ENCODE results near the gene PPP1R14B. TPM values are rescaled to one million over a fixed set of nuclear protein-coding genes. Genes with fewer than 3 reads are reported as not detected.

Gene PPP1R14B
- total and polyA plus RNA-seq, 2 of the 13 experiments (the other 11 are each of a cell fraction or from before 2014, with no cell fraction given), result 110 to 148 TPM

DNA sequence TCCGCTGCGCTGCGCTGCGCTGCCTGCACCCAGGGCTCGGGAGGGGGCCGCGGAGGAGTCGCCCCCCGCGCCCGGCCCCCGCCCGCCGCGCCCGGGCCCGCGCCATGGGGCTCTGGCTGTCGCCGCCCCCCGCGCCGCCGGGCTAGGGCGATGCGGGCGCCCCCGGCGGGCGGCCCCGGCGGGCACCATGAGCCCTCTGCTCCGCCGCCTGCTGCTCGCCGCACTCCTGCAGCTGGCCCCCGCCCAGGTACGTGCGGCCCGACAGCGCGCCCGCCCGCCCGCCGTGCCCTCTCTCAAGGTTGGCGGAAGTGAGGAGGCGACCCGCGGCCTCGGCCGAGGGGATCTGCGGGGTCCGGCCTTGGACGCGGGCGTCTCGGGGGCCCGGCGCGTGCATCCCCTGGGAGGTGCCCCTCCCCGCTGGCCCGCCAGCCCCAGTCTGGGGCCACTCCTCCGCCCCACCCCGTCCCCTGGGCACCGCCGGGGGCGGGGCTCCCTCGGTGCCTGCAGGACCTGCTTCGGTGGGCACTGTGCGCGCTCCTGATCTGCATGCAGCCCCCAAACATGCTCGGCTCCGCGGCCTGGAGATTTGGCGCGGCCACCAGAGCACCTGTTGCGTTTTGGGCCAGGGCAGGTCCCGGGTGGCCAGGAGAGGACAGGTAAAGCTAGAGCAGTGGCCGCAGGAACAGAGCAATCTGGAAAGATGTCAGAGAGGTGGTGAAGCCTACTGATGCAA, 11.9 kb downstream of the PPP1R14B start (continued):
- TF ChIP-seq NR2F6 (IDR thresholded peaks at IDR 0.05), result no peak
- no peak for TF ChIP-seq NR2F6 (CRISPR knock-in tag; IDR thresholded peaks at IDR 0.05)
- TF ChIP-seq ZNF589 (CRISPR knock-in tag; conservative IDR thresholded peaks at IDR 0.05), result no peak
- no peak for TF ChIP-seq ISX (CRISPR knock-in tag; conservative IDR thresholded peaks at IDR 0.05)
- TF ChIP-seq ZNF558 (CRISPR knock-in tag; IDR thresholded peaks at IDR 0.05; ENCODE audit: borderline replicate concordance), result no peak
- no peak for TF ChIP-seq MYNN (CRISPR knock-in tag; IDR thresholded peaks at IDR 0.05; ENCODE audit: low read depth)
- TF ChIP-seq ZNF547 (CRISPR knock-in tag; IDR thresholded peaks at IDR 0.05), result no peak; the same call in 1 of the 2 replicates
- TF ChIP-seq ZNF766 (CRISPR knock-in tag; IDR thresholded peaks at IDR 0.05; ENCODE audit: borderline replicate concordance), result no peak
- TF ChIP-seq, protein P1, sequence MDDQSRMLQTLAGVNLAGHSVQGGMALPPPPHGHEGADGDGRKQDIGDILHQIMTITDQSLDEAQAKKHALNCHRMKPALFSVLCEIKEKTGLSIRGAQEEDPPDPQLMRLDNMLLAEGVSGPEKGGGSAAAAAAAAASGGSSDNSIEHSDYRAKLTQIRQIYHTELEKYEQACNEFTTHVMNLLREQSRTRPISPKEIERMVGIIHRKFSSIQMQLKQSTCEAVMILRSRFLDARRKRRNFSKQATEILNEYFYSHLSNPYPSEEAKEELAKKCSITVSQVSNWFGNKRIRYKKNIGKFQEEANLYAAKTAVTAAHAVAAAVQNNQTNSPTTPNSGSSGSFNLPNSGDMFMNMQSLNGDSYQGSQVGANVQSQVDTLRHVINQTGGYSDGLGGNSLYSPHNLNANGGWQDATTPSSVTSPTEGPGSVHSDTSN (CRISPR knock-in tag; IDR thresholded peaks at IDR 0.05; ENCODE audit: borderline replicate concordance), result no peak
- TF ChIP-seq ZNF616 (CRISPR knock-in tag; IDR thresholded peaks at IDR 0.05; ENCODE audit: low read depth), result no peak
- peak; percentile 24; the same call in 1 of the 2 replicates for TF ChIP-seq IRF2 (CRISPR knock-in tag; IDR thresholded peaks at IDR 0.05)
- no peak for TF ChIP-seq ZNF143 (CRISPR knock-in tag; IDR thresholded peaks at IDR 0.05)
- no peak for TF ChIP-seq POLR2AphosphoS2 (IDR thresholded peaks at IDR 0.05; ENCODE audit: low read depth, low read length)
- TF ChIP-seq KLF13 (CRISPR knock-in tag; IDR thresholded peaks at IDR 0.05), result no peak
- TF ChIP-seq NCOR1 (IDR thresholded peaks at IDR 0.05; ENCODE audit: borderline replicate concordance, low read length), result no peak
- peak; percentile 54 for TF ChIP-seq RARA (CRISPR knock-in tag; IDR thresholded peaks at IDR 0.05)
- no peak for TF ChIP-seq KDM4B (CRISPR knock-in tag; IDR thresholded peaks at IDR 0.05)
- TF ChIP-seq ZNF839 (CRISPR knock-in tag; IDR thresholded peaks at IDR 0.05; ENCODE audit: borderline replicate concordance), result no peak
- TF ChIP-seq CAMTA2 (CRISPR knock-in tag; IDR thresholded peaks at IDR 0.05; ENCODE audit: borderline replicate concordance), result no peak
- TF ChIP-seq ONECUT2 (CRISPR knock-in tag; IDR thresholded peaks at IDR 0.05), result no peak
- no peak for TF ChIP-seq HOXA7 (CRISPR knock-in tag; IDR thresholded peaks at IDR 0.05)
- no peak for TF ChIP-seq RARG (CRISPR knock-in tag; IDR thresholded peaks at IDR 0.05; ENCODE audit: low read depth)
- TF ChIP-seq SAP130 (CRISPR knock-in tag; IDR thresholded peaks at IDR 0.05; ENCODE audit: low read depth), result peak; percentile 81
- TF ChIP-seq ZBTB20 (CRISPR knock-in tag; IDR thresholded peaks at IDR 0.05; ENCODE audit: borderline replicate concordance, low read depth), result no peak
- no peak for TF ChIP-seq IRX3 (CRISPR knock-in tag; IDR thresholded peaks at IDR 0.05; ENCODE audit: borderline replicate concordance, low read depth)
- TF ChIP-seq ZNF747 (CRISPR knock-in tag; IDR thresholded peaks at IDR 0.05; ENCODE audit: borderline replicate concordance), result 0 out of 2 replicates have a peak, but pooled peaks have one; percentile 52
- TF ChIP-seq, protein P2, sequence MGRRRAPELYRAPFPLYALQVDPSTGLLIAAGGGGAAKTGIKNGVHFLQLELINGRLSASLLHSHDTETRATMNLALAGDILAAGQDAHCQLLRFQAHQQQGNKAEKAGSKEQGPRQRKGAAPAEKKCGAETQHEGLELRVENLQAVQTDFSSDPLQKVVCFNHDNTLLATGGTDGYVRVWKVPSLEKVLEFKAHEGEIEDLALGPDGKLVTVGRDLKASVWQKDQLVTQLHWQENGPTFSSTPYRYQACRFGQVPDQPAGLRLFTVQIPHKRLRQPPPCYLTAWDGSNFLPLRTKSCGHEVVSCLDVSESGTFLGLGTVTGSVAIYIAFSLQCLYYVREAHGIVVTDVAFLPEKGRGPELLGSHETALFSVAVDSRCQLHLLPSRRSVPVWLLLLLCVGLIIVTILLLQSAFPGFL (CRISPR knock-in tag; IDR thresholded peaks at IDR 0.05), result no peak
- TF ChIP-seq, protein P3, sequence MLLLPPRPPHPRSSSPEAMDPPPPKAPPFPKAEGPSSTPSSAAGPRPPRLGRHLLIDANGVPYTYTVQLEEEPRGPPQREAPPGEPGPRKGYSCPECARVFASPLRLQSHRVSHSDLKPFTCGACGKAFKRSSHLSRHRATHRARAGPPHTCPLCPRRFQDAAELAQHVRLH (CRISPR knock-in tag; IDR thresholded peaks at IDR 0.05; ENCODE audit: borderline replicate concordance, low read depth), result no peak
- TF ChIP-seq ZNF503 (CRISPR knock-in tag; IDR thresholded peaks at IDR 0.05), result no peak

All from HepG2 (cell line).